IPS-18c (cell line): ENCODE data around the gene ZNF654.
"Not testable (repeated sequence)": the region's sequence is repeated elsewhere in the genome, so short reads cannot be mapped to it uniquely, and the experiment has no call there.

Source experiments
- H3K4me3 ChIP-seq: 2 replicates; pipeline ENCODE4 v1.7.0; 2013; ENCODE audit warnings: low read depth, mild to moderate bottlenecking, low read length, moderate library complexity; ENCODE audit not compliant: insufficient read depth
- H3K9me3 ChIP-seq: one replicate; pipeline ENCODE4 v1.6.1; 2013; ENCODE audit warnings: mild to moderate bottlenecking, low read length, moderate library complexity; ENCODE audit not compliant: control insufficient read depth, insufficient read depth

ZNF654 gene

GRCh38 chr3:88058581-88059379 lies at the start of gene ZNF654, which contains the start of gene CGGBP1:
ZNF654 (plus strand) TSS chr3:88059255; CDS start chr3:88059320, 65 bp downstream.
CGGBP1 (minus strand) TSS chr3:88059005; CDS start chr3:88055976, 3,029 bp downstream.
- Histone ChIP-seq H3K9me3 (no peaks in the 10 kb centered on the region), H3K4me3 (peak within 1 kb of the TSS; percentile 90)

- Histone ChIP-seq H3K9me3 (no peaks in the 10 kb centered on the region), H3K4me3 (no peak overlapping the region)
Observed at GRCh38 chr3:88010810-88011209, 48.2 kb upstream of the ZNF654 start.

GRCh38 chr3:88013592-88013991 lies 45.5 kb upstream of the ZNF654 start:
- H3K9me3 ChIP-seq, result no peaks in the 10 kb centered on the region
- no peak overlapping the region for H3K4me3 ChIP-seq

- H3K4me3 ChIP-seq, H3K9me3 ChIP-seq: not testable (repeated sequence)
Observed at GRCh38 chr3:88015656-88016055, 43.4 kb upstream of the ZNF654 start.

GRCh38 chr3:88019024-88019423 lies 40.0 kb upstream of the ZNF654 start:
- Histone ChIP-seq H3K4me3 (no peak overlapping the region), H3K9me3 (no peaks in the 10 kb centered on the region)

- H3K4me3 ChIP-seq, result no peak overlapping the region
- no peaks in the 10 kb centered on the region for H3K9me3 ChIP-seq
Observed at GRCh38 chr3:88025001-88025552, 34.0 kb upstream of the ZNF654 start.

- Histone ChIP-seq H3K4me3 (no peak overlapping the region), H3K9me3 (no peaks in the 10 kb centered on the region)
Observed at GRCh38 chr3:88028876-88029275, 30.2 kb upstream of the ZNF654 start.

- Histone ChIP-seq H3K9me3 (no peaks in the 10 kb centered on the region), H3K4me3 (no peak overlapping the region)
Observed at GRCh38 chr3:88030210-88030609, 28.8 kb upstream of the ZNF654 start.

GRCh38 chr3:88031642-88032077 lies 27.4 kb upstream of the ZNF654 start:
- no peaks in the 10 kb centered on the region for H3K9me3 ChIP-seq
- H3K4me3 ChIP-seq, result no peak overlapping the region

GRCh38 chr3:88032245-88032644 lies 26.8 kb upstream of the ZNF654 start:
- Histone ChIP-seq H3K9me3 (no peaks in the 10 kb centered on the region), H3K4me3 (no peak overlapping the region)

GRCh38 chr3:88033079-88033478 lies 26.0 kb upstream of the ZNF654 start:
- H3K4me3 ChIP-seq, result no peak overlapping the region
- H3K9me3 ChIP-seq, result no peaks in the 10 kb centered on the region

- no peaks in the 10 kb centered on the region for H3K9me3 ChIP-seq
- H3K4me3 ChIP-seq, result no peak overlapping the region
Observed at GRCh38 chr3:88033808-88034207, 25.2 kb upstream of the ZNF654 start.

- no peak overlapping the region for H3K4me3 ChIP-seq
- H3K9me3 ChIP-seq, result no peaks in the 10 kb centered on the region
Observed at GRCh38 chr3:88034491-88035275, 24.4 kb upstream of the ZNF654 start.

GRCh38 chr3:88036221-88036620 lies 22.8 kb upstream of the ZNF654 start:
- H3K4me3 ChIP-seq, result no peak overlapping the region
- no peaks in the 10 kb centered on the region for H3K9me3 ChIP-seq

- H3K9me3 ChIP-seq, result no peaks in the 10 kb centered on the region
- H3K4me3 ChIP-seq, result no peak overlapping the region
Observed at GRCh38 chr3:88038566-88038965, 20.5 kb upstream of the ZNF654 start.

- no peak overlapping the region for H3K4me3 ChIP-seq
- H3K9me3 ChIP-seq, result no peaks in the 10 kb centered on the region
Observed at GRCh38 chr3:88040529-88040928, 18.5 kb upstream of the ZNF654 start.

GRCh38 chr3:88041005-88041404 lies 18.1 kb upstream of the ZNF654 start:
- H3K9me3 ChIP-seq, result no peaks in the 10 kb centered on the region
- H3K4me3 ChIP-seq, result no peak overlapping the region

- Histone ChIP-seq H3K9me3 (no peaks in the 10 kb centered on the region), H3K4me3 (no peak overlapping the region)
Observed at GRCh38 chr3:88044411-88044810, 14.6 kb upstream of the ZNF654 start.
